GM18858 (cell line): ENCODE results near the gene PARVA.
"Not testable (repeated sequence)": the region's sequence is repeated elsewhere in the genome, so short reads cannot be mapped to it uniquely, and the experiment has no call there.

ENCODE experiments used
- ATAC-seq: cut with Tn5 transposase; IDR thresholded peaks from one replicate; pipeline ENCODE4 v1.9.1; 2021; ENCODE audit not compliant: unreplicated experiment

Gene PARVA

GRCh38 chr11:12496181-12497025, 119.0 kb downstream of the PARVA start:
- ATAC-seq, result no peak

GRCh38 chr11:12497431-12497830, 120.1 kb downstream of the PARVA start:
- ATAC-seq, result no peak

GRCh38 chr11:12499071-12499470, 121.7 kb downstream of the PARVA start:
- ATAC-seq, result no peak

- no peak for ATAC-seq
Observed at GRCh38 chr11:12502046-12502445, 124.7 kb downstream of the PARVA start.

- ATAC-seq, result no peak
Observed at GRCh38 chr11:12503039-12503484, 125.7 kb downstream of the PARVA start.

- no peak for ATAC-seq
Observed at GRCh38 chr11:12503886-12504285, 126.5 kb downstream of the PARVA start.

- no peak for ATAC-seq
Observed at GRCh38 chr11:12505183-12505582, 127.8 kb downstream of the PARVA start.

- no peak for ATAC-seq
Observed at GRCh38 chr11:12506404-12506921, 129.1 kb downstream of the PARVA start.

GRCh38 chr11:12507391-12507790, 130.0 kb downstream of the PARVA start:
- no peak for ATAC-seq

GRCh38 chr11:12508151-12508751, 130.9 kb downstream of the PARVA start:
- ATAC-seq, result no peak

- no peak for ATAC-seq
Observed at GRCh38 chr11:12509371-12509770, 132.0 kb downstream of the PARVA start.

- ATAC-seq, result no peak
Observed at GRCh38 chr11:12512132-12512531, 134.8 kb downstream of the PARVA start.

- no peak for ATAC-seq
Observed at GRCh38 chr11:12512826-12513395, 135.5 kb downstream of the PARVA start.

GRCh38 chr11:12516387-12517105, 139.2 kb downstream of the PARVA start:
- ATAC-seq, result no peak

- ATAC-seq, result no peak
Observed at GRCh38 chr11:12517306-12517705, 139.9 kb downstream of the PARVA start.

- ATAC-seq, result no peak
Observed at GRCh38 chr11:12517741-12518140, 140.4 kb downstream of the PARVA start.

- ATAC-seq, result no peak
Observed at GRCh38 chr11:12518606-12519385, 141.4 kb downstream of the PARVA start.

- ATAC-seq, result no peak
Observed at GRCh38 chr11:12520054-12520453, 142.7 kb downstream of the PARVA start.

GRCh38 chr11:12520576-12520975, 143.2 kb downstream of the PARVA start:
- not testable (repeated sequence) for ATAC-seq

GRCh38 chr11:12523180-12523924, 146.0 kb downstream of the PARVA start:
- ATAC-seq, result no peak
